Vagina (tissue), 2 donors: ENCODE results near the gene STKLD1.

Experiments
- POLR2A ChIP-seq, 2 donors: fragments of 450-650 bp; IDR thresholded peaks; one replicate each; pipeline ENCODE4 v1.6.1; 2017; ENCODE audit warnings: antibody characterized with exemption in 2 of 2, mild to moderate bottlenecking in 2 of 2, moderate library complexity in 2 of 2
- TF ChIP-seq, protein P1 (sequence below), 3 experiments: fragments of 450-650 bp in 2 of 3; fragments of 200-600 bp in 1 of 3; sonication (generic) in 1 of 3; IDR thresholded peaks; one replicate each; pipeline ENCODE4 v1.5.1; 2017 to 2019; ENCODE audit warnings: antibody characterized with exemption in 3 of 3, mild to moderate bottlenecking in 2 of 3, moderate library complexity in 2 of 3

DNA sequence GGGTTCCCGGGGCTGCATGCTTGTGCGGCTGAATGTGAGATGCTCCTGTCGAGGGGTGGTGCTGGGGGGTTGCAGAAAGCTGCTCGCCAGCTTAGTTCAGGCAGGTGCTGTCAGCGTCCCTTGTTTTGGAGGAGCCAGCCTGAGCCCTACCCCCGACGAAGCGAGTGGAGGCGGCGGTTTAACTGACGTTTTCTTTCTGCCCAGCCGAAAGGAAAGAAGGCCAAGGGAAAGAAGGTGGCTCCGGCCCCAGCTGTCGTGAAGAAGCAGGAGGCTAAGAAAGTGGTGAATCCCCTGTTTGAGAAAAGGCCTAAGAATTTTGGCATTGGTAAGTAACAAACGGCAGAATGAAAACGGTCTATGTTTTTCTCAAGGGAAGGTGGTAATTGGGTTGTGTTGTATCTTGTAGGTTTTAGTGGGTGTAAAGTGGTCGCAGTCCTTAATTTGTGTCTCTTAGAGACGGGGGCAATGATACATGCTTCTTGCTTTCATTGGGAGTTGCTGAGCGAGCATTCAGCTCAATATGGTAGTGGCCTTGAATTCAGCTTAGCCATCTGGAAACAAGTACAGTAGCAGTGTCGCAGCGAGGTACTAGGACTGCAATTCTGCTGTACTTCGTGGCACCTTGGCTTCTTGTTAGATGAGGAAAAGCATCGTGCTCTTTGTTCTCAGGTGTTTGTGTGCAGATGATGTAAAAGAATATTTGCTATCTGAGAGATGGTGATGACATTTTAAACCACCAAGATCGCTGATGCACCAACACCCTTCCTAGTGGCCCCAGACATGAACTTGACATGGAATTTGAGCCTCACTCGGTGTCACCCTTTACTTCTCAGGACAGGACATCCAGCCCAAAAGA lies 27.2 kb upstream of the STKLD1 start:
- TF ChIP-seq, protein P1, sequence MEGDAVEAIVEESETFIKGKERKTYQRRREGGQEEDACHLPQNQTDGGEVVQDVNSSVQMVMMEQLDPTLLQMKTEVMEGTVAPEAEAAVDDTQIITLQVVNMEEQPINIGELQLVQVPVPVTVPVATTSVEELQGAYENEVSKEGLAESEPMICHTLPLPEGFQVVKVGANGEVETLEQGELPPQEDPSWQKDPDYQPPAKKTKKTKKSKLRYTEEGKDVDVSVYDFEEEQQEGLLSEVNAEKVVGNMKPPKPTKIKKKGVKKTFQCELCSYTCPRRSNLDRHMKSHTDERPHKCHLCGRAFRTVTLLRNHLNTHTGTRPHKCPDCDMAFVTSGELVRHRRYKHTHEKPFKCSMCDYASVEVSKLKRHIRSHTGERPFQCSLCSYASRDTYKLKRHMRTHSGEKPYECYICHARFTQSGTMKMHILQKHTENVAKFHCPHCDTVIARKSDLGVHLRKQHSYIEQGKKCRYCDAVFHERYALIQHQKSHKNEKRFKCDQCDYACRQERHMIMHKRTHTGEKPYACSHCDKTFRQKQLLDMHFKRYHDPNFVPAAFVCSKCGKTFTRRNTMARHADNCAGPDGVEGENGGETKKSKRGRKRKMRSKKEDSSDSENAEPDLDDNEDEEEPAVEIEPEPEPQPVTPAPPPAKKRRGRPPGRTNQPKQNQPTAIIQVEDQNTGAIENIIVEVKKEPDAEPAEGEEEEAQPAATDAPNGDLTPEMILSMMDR (IDR thresholded peaks at IDR 0.05), result no peak
- no peak for TF ChIP-seq POLR2A (IDR thresholded peaks at IDR 0.05)
